Endothelial cell of umbilical vein (primary cell): ENCODE results near the gene DSG1. TPM values are rescaled to one million over a fixed set of nuclear protein-coding genes. Genes with fewer than 3 reads are reported as not detected.

ENCODE experiments used
- BruUV-seq: library from RNA; stranded (reverse); fragments of 400-500 nt; replicated peaks from 2 replicates; lab custom pipeline; 2021; lab: Mats Ljungman, UMichigan
- CTCF ChIA-PET: fragments of 300-600, 350-600 bp; sonication (Branson Sonifier 250); formaldehyde crosslinking; loops from one replicate; lab custom pipeline; 2021; ENCODE audit warnings: antibody characterized with exemption, inconsistent platforms; lab: Charles Lee
- POLR2A ChIA-PET: fragments of 300-600, 350-600 bp; sonication (Branson Sonifier 250); formaldehyde crosslinking; loops from one replicate; lab custom pipeline; 2021; ENCODE audit warnings: antibody characterized with exemption, inconsistent platforms; lab: Charles Lee
- DNase-seq: peaks from one replicate; pipeline ENCODE4 v3.0.0-alpha.2; 2011; ENCODE audit warnings: low read depth, low spot score
- FAIRE-seq: peaks from 2 replicates; lab custom pipeline; 2011; peaks lifted over from hg19 to GRCh38; lab: Jason Lieb, UNC
- H2AFZ ChIP-seq: 2 replicates; pipeline ENCODE4 v1.6.0; 2012; ENCODE audit warnings: low read depth, low read length, control low read depth, inconsistent platforms
- H3K27ac ChIP-seq: 2 replicates; pipeline ENCODE4 v1.5.1; 2011; ENCODE audit warnings: low read depth, mild to moderate bottlenecking, control low read depth, low read length, moderate library complexity; ENCODE audit not compliant: insufficient read depth
- H3K27me3 ChIP-seq, 2 experiments: 2 replicates each; pipeline versions ENCODE4 v1.6.0 to v1.6.1; 2011; ENCODE audit warnings: low read length in 2 of 2, mixed read lengths in 1 of 2; ENCODE audit not compliant: control insufficient read depth in 2 of 2, insufficient read depth in 2 of 2
- H3K36me3 ChIP-seq, 2 experiments: 2 replicates in 1 of 2; 3 replicates in 1 of 2; pipeline ENCODE4 v1.5.1; 2011; ENCODE audit warnings: low read length in 2 of 2, mild to moderate bottlenecking in 1 of 2, moderate library complexity in 1 of 2; ENCODE audit not compliant: control insufficient read depth in 2 of 2, insufficient read depth in 2 of 2; ENCODE audit errors: extremely low read depth in 1 of 2
- H3K4me1 ChIP-seq: 3 replicates; pipeline ENCODE4 v1.5.1; 2011; ENCODE audit warnings: mild to moderate bottlenecking, low read length; ENCODE audit not compliant: control insufficient read depth, insufficient read depth; ENCODE audit errors: extremely low read depth
- H3K4me2 ChIP-seq: 2 replicates; pipeline ENCODE4 v1.6.1; 2011; ENCODE audit warnings: low read length, control low read depth, mixed read lengths; ENCODE audit not compliant: insufficient read depth
- H3K4me3 ChIP-seq, 3 experiments: fragments of 200-600 bp in 1 of 3; sonication (generic), shearing (Covaris generic) in 1 of 3; replicated peaks in 1 of 3; 2 replicates each; pipeline ENCODE4 v1.5.1; 2011 to 2016; ENCODE audit warnings: control low read depth in 3 of 3, low read length in 3 of 3, mild to moderate bottlenecking in 2 of 3, inconsistent platforms in 1 of 3, low read depth in 1 of 3, moderate library complexity in 1 of 3; ENCODE audit not compliant: insufficient read depth in 1 of 3
- H3K79me2 ChIP-seq: 2 replicates; pipeline ENCODE4 v1.6.0; 2012; ENCODE audit warnings: low read length, inconsistent platforms; ENCODE audit not compliant: control insufficient read depth, insufficient read depth
- H3K9ac ChIP-seq: replicated peaks from 2 replicates; pipeline ENCODE3; 2011; ENCODE audit warnings: low read length, control low read depth; ENCODE audit not compliant: insufficient read depth; ENCODE audit errors: extremely low read depth
- H3K9me1 ChIP-seq: replicated peaks from 3 replicates; pipeline ENCODE4 v1.6.0; 2011; ENCODE audit warnings: mild to moderate bottlenecking, low read length; ENCODE audit not compliant: control insufficient read depth, insufficient read depth; ENCODE audit errors: extremely low read depth
- H3K9me3 ChIP-seq: replicated peaks from 2 replicates; pipeline ENCODE4 v1.5.1; 2012; ENCODE audit warnings: low read length, inconsistent platforms; ENCODE audit not compliant: control insufficient read depth, insufficient read depth
- H4K20me1 ChIP-seq: replicated peaks from 2 replicates; pipeline ENCODE3; 2011; ENCODE audit warnings: mild to moderate bottlenecking, low read length; ENCODE audit not compliant: control insufficient read depth, insufficient read depth; ENCODE audit errors: extremely low read depth
- CTCF ChIP-seq, 2 donors: IDR thresholded peaks; 1 replicate in 1 of 2; 2 replicates in 1 of 2; pipeline ENCODE4 v1.5.1; 2011; ENCODE audit warnings: low read length in 2 of 2, mild to moderate bottlenecking in 2 of 2, moderate library complexity in 2 of 2, control low read depth in 1 of 2, inconsistent platforms in 1 of 2, low read depth in 1 of 2; ENCODE audit not compliant: insufficient read depth in 1 of 2; ENCODE audit errors: extremely low read depth in 1 of 2
- EZH2 ChIP-seq: IDR thresholded peaks from 2 replicates; pipeline ENCODE4 v1.6.1; 2012; ENCODE audit warnings: borderline replicate concordance, low read depth, mild to moderate bottlenecking, moderate library complexity, low read length, inconsistent platforms; ENCODE audit not compliant: severe bottlenecking
- FOS ChIP-seq: IDR thresholded peaks from 2 replicates; pipeline ENCODE4 v1.6.1; 2011; ENCODE audit warnings: mild to moderate bottlenecking, low read length, moderate library complexity, borderline replicate concordance; ENCODE audit not compliant: insufficient read depth
- GATA2 ChIP-seq: IDR thresholded peaks from 2 replicates; pipeline ENCODE4 v1.7.0; 2011; ENCODE audit warnings: low read depth, mild to moderate bottlenecking, moderate library complexity, mixed read lengths, low read length; ENCODE audit not compliant: insufficient read length, insufficient read depth
- JUN ChIP-seq: IDR thresholded peaks from 2 replicates; pipeline ENCODE4 v1.6.1; 2011; ENCODE audit warnings: borderline replicate concordance, low read depth; ENCODE audit not compliant: insufficient read length, insufficient read depth
- MAX ChIP-seq: IDR thresholded peaks from 2 replicates; pipeline ENCODE4 v1.6.1; 2011; ENCODE audit not compliant: insufficient read depth, insufficient read length
- MYC ChIP-seq: IDR thresholded peaks from one replicate; pipeline ENCODE4 v1.6.1; 2011; ENCODE audit warnings: mild to moderate bottlenecking, low read depth, low read length
- POLR2A ChIP-seq: IDR thresholded peaks from 2 replicates; pipeline ENCODE4 v1.6.1; 2012; ENCODE audit warnings: low read depth, mild to moderate bottlenecking, control low read depth, low read length
- POLR2AphosphoS5 ChIP-seq: IDR thresholded peaks from 2 replicates; pipeline ENCODE4 v1.6.1; 2012; ENCODE audit warnings: low read depth, mild to moderate bottlenecking, control low read depth, low read length, moderate library complexity; ENCODE audit not compliant: insufficient read depth
- dilution Hi-C: fragments of 300-500 bp; cut with MboI; formaldehyde crosslinking; loops from one replicate; pipeline ENCODE4 v1.15.0; 2019; ENCODE audit warnings: low sequenced_read_pairs; ENCODE audit not compliant: extremely low pct_ligation_motif_present
- intact Hi-C: fragments of 100-400 bp; cut with micrococcal nuclease; formaldehyde crosslinking; loops from one replicate; pipeline ENCODE4 v1.10.0; 2022
- polyA plus RNA-seq, 4 experiments: library from polyadenylated mRNA; depleted of rRNA in 3 of 4; stranded (reverse) in 3 of 4; unstranded in 1 of 4; fragments of >200 nt; gene quantifications; 2 replicates each; pipeline versions ENCODE4 v1.2.1 to v1.2.3, GENCODE V29; 2011 to 2012; ENCODE audit warnings: missing spikeins in 1 of 4
- total RNA-seq: library from RNA; stranded (reverse); gene quantifications from 2 replicates; pipeline ENCODE4 v1.2.3, GENCODE V29; 2021

Gene DSG1
- total and polyA plus RNA-seq, 2 donors (not counting 3 experiments of a cell fraction or from before 2014, with no cell fraction given), result not detected

DNA sequence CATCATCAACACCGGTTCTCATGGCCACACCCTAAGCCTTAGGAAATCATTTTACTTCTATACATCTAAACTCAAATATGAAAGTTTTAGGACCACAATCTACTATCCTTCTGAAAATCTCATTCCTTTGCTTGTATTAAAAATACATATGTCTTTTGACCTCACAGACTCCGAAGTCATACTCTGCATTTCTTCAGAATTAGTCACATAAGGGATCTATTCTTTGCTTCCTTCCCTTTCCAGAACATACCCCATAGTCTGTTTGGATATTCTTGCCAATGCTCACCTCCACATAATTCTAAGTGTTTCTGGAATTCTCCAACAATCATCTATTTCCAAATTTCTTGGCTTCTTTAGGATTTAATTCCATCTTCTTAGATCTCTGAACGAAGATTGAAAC is 14.2 kb upstream of the DSG1 start:
- H3K36me3 ChIP-seq, result no peaks in the 10 kb centered on the region
- BruUV-seq, result no TSS peak
- H4K20me1 ChIP-seq, result no peaks in the 10 kb centered on the region
- H3K9ac ChIP-seq, result peak overlapping the region; percentile 3
- peaks cover 23% of the 10 kb centered on the region for H3K4me1 ChIP-seq
- H3K9me1 ChIP-seq, result no peaks in the 10 kb centered on the region
- ChIA-PET POLR2A (no interaction called here), CTCF (no interaction called here)
- no peak overlapping the region for H3K4me3 ChIP-seq
- no peak for FAIRE-seq
- peak; percentile 6 for DNase-seq
- peak overlapping the region; percentile 62 for H3K4me2 ChIP-seq
- dilution Hi-C loops (no loop called here), intact Hi-C loops (no loop called here)
- H3K27ac ChIP-seq, result peak overlapping the region; percentile 34
- no peaks in the 10 kb centered on the region for H3K9me3 ChIP-seq
- H2AFZ ChIP-seq, result no peak overlapping the region
- no peaks in the 10 kb centered on the region for H3K27me3 ChIP-seq
- no peaks in the 10 kb centered on the region for H3K79me2 ChIP-seq
- TF ChIP-seq FOS (peak; percentile 17), POLR2A (no peak), POLR2AphosphoS5 (no peak), MAX (no peak)

- Histone ChIP-seq H3K27me3 (no peaks in the 10 kb centered on the region), H2AFZ (no peak overlapping the region), H3K36me3 (no peaks in the 10 kb centered on the region), H3K27ac (no peak overlapping the region), H3K4me1 (peaks cover 4% of the 10 kb centered on the region), H3K9me1 (no peaks in the 10 kb centered on the region), H3K9ac (no peak overlapping the region), H3K4me3 (no peak overlapping the region), H4K20me1 (no peaks in the 10 kb centered on the region), H3K79me2 (no peaks in the 10 kb centered on the region), H3K4me2 (no peak overlapping the region), H3K9me3 (no peaks in the 10 kb centered on the region)
- POLR2A ChIA-PET, result no interaction called here
- no TSS peak for BruUV-seq
- no peak for DNase-seq
- intact Hi-C loops, result no loop called here
- FAIRE-seq, result no peak
- dilution Hi-C loops, result no loop called here
- no peak for TF ChIP-seq GATA2
- no peak for TF ChIP-seq JUN
- TF ChIP-seq EZH2, result no peak
- no peak for TF ChIP-seq MYC
- TF ChIP-seq CTCF (IDR thresholded peaks at IDR 0.05; ENCODE audit: extremely low read depth in 1 of 2, insufficient read depth in 1 of 2, low read depth in 1 of 2, low read length in 2 of 2), result no peak
- no peak for TF ChIP-seq MAX
- TF ChIP-seq POLR2A, result no peak
- TF ChIP-seq POLR2AphosphoS5, result no peak
- no peak for TF ChIP-seq FOS
- CTCF ChIA-PET, result no interaction called here
Measured at GRCh38 chr18:31309115-31309514, 8.8 kb upstream of the DSG1 start.
